GM12865 (cell line): ENCODE data around the gene DZIP3.
"Not testable (repeated sequence)": the region's sequence is repeated elsewhere in the genome, so short reads cannot be mapped to it uniquely, and the experiment has no call there.

Experiments used
- DNase-seq: peaks from one replicate; pipeline ENCODE4 v3.0.0; 2010; ENCODE audit warnings: low read depth
- H3K4me3 ChIP-seq: 2 replicates; pipeline ENCODE4 v1.5.1; 2011; ENCODE audit warnings: mild to moderate bottlenecking, low read depth, low read length, control low read depth
- CTCF ChIP-seq: IDR thresholded peaks from 2 replicates; pipeline ENCODE4 v1.5.1; 2011; ENCODE audit warnings: low read length, control low read depth, low read depth, inconsistent platforms; ENCODE audit not compliant: insufficient read depth; ENCODE audit errors: missing control alignments

DZIP3 gene

GRCh38 chr3:108642526-108642925 is 53.0 kb downstream of the DZIP3 start:
- no peak for TF ChIP-seq CTCF
- no peak for DNase-seq
- no peak overlapping the region for H3K4me3 ChIP-seq

- no peak overlapping the region for H3K4me3 ChIP-seq
- no peak for TF ChIP-seq CTCF
- no peak for DNase-seq
Measured at GRCh38 chr3:108645364-108645763, 55.8 kb downstream of the DZIP3 start.

GRCh38 chr3:108655664-108656063 is 66.1 kb downstream of the DZIP3 start:
- DNase-seq, H3K4me3 ChIP-seq: not testable (repeated sequence)

- DNase-seq, result no peak
- no peak for TF ChIP-seq CTCF
- H3K4me3 ChIP-seq, result no peak overlapping the region
Measured at GRCh38 chr3:108661699-108662098, 72.2 kb downstream of the DZIP3 start.

- DNase-seq, result peak; percentile 74
- no peak overlapping the region for H3K4me3 ChIP-seq
- peak; percentile 50 for TF ChIP-seq CTCF
Measured at GRCh38 chr3:108662142-108662738, 72.7 kb downstream of the DZIP3 start.

- no peak for TF ChIP-seq CTCF
- no peak for DNase-seq
- no peak overlapping the region for H3K4me3 ChIP-seq
Measured at GRCh38 chr3:108664266-108664665, 74.7 kb downstream of the DZIP3 start.

GRCh38 chr3:108667312-108667711 is 77.8 kb downstream of the DZIP3 start:
- no peak overlapping the region for H3K4me3 ChIP-seq
- TF ChIP-seq CTCF, result no peak
- DNase-seq, result no peak

- H3K4me3 ChIP-seq, result no peak overlapping the region
- no peak for DNase-seq
- no peak for TF ChIP-seq CTCF
Measured at GRCh38 chr3:108669208-108669607, 79.7 kb downstream of the DZIP3 start.
